Measurements from ENCODE around the gene DNMBP.

The DNMBP gene

DNA sequence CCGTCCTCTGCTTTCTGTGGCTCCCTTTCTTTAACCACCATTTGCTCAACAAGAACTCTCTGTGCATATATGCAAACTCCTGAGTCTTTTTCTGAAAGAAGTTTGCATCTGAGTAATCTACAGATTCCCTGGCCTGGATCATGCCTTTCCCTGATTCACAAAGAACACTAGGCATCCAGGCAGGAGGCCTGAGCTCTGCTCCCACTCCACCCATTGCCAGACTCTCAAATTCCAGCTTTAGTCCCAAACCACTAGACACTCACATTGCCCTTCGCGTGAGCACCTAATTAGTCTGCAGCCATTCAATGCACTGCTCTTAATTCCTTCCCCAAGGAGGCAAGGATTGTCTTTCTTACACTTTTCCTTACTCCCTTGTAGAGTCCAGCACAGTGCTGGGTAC lies 166.4 kb downstream of the DNMBP start:
- in situ Hi-C loops (cut with MboI; ENCODE audit: low sequenced_read_pairs) = loop anchor here (10.0 to 25.0 kb wide), 2 partner anchors 201 to 394 kb away; partner anchors contain the start of gene CHUK

DNA sequence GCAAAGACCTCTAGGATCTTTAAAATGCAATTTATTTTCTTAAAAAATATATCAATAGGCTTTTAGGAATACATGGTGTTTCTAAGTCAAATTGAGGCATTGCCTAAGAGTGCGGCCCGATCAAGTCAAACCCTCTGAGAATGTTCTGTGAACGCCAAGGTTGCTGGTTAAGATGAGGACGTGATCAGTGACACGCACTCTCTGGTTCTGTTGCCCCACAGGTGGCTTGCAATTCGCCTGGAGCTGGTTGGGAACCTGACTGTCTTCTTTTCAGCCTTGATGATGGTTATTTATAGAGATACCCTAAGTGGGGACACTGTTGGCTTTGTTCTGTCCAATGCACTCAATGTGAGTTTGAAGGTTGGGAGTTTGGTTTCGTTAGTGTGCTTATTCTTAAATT lies 168.0 kb downstream of the DNMBP start:
- in situ Hi-C loops (cut with MboI; ENCODE audit: low sequenced_read_pairs) = loop anchor here (10.0 to 25.0 kb wide), 2 partner anchors 203 to 396 kb away; partner anchors contain the start of gene CHUK

DNA sequence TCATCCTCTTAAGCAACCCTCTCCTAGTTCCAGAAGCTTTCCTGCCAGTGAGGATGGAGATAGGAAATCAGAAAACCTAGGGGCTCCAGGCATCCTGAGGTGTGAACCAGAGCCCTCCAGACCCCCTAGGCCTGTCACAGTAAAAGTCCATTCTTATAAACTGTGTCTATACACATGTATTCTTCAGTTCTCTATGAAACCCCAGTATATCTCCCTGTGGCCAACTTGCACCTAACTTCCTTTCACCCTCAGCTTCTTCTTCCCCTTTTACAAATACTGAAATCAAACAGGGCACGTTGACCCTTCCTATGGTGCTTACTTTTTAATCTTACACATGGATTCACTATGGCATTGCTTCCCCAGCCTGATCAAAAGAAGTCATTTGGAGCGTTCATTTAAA lies 168.9 kb downstream of the DNMBP start:
- in situ Hi-C loops (cut with MboI; ENCODE audit: low sequenced_read_pairs) = loop anchor here (10.0 to 25.0 kb wide), 2 partner anchors 204 to 396 kb away; partner anchors contain the start of gene CHUK

DNA sequence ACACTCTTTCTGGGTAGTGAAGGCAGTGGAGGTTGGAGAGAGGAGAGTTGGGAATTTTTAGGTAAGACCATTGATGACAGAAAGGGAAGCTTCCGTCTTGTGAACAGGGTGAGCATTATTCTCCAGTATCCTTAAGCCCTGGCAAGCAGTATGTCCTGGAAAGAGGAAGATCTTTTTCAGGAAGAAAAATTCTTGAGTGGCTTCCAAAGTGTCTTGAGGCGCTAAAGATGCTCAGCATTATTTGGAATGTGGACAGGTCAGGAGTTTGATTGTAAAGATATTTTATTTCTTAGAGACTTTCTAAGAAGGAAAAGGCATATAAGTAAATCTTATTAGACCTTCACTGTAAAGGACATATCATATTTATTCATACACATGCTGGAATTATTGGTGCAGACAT lies 173.0 kb downstream of the DNMBP start:
- in situ Hi-C loops (cut with MboI; ENCODE audit: low sequenced_read_pairs) = loop anchor here (25.0 kb wide), 1 partner anchor 401 kb away; the partner anchor contains the start of gene CHUK

DNA sequence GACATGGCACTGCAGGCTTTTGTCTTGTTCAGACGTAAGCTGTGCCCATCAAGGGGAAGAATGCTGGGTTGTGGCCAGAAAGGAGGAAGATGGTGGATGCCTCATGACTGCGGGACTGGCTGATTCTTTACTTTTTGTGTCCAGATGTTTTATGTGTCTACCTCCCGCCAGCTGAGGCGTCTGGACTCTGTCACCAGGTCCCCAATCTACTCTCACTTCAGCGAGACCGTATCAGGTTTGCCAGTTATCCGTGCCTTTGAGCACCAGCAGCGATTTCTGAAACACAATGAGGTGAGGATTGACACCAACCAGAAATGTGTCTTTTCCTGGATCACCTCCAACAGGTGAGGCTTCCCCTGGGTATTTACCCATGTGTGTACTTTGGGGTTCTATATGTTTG lies 173.8 kb downstream of the DNMBP start:
- in situ Hi-C loops (cut with MboI; ENCODE audit: low sequenced_read_pairs) = loop anchor here (25.0 kb wide), 1 partner anchor 401 kb away; the partner anchor contains the start of gene CHUK

DNA sequence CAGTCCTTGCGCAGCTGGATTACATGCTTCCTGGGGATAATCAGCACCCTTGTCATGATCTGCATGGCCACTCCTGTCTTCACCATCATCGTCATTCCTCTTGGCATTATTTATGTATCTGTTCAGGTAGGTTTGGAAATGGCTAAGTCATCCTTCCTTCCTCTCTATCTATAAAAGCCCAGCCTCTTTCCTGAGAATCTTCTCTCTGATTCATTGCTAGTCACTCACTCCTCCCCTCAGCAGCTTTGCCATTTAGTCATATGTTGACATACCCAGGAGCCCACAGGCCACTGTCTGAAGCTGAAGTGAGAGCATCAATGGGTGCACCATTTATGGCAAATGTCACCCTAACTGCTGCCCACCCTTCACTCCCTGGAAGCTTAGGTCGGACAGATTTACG lies 175.3 kb downstream of the DNMBP start:
- in situ Hi-C loops (cut with MboI; ENCODE audit: low sequenced_read_pairs) = loop anchor here (25.0 kb wide), 1 partner anchor 403 kb away; the partner anchor contains the start of gene CHUK

DNA sequence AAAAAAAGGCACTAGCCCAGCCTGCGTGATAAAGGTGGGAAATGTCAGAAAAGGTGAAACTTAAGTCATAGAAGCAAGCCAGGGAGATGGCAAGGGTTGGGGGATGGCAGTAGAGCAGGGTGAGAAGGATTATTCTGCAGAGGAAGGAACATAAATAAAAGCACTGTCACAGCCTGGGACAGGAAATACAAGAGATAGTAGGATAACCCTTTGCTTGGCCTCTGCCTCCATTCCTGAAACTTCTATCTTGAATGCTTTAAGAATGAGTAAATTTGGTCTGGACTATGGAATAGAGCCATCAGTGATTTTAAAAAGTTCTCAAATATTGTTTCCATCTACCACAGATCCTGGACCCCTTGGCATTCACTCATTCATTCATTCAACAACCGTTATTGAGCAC lies 177.3 kb downstream of the DNMBP start:
- in situ Hi-C loops (cut with MboI; ENCODE audit: low sequenced_read_pairs) = loop anchor here (25.0 kb wide), 1 partner anchor 405 kb away; the partner anchor contains the start of gene CHUK

DNA sequence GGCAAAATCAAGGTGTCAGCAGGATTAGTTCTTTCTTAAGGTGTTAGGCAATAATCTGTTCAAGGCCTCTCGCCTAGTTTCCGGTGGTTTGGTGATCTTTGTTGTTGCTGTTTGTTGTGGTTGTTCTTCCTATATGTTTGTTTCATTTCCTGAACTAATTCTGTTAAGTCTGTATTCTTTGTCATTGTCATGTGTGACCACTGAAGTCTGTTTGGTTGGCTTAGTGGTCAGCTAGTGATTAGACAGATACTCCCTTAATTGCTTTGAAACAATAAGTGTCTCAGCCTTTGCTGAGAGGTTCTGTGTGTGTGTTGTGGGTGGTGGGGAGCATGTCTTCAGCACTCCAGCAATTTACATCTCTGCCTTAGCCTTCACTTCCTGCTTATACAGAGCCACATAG lies 181.3 kb downstream of the DNMBP start:
- in situ Hi-C loops (cut with MboI; ENCODE audit: low sequenced_read_pairs) = loop anchor here (25.0 kb wide), 1 partner anchor 409 kb away; the partner anchor contains the start of gene CHUK

DNA sequence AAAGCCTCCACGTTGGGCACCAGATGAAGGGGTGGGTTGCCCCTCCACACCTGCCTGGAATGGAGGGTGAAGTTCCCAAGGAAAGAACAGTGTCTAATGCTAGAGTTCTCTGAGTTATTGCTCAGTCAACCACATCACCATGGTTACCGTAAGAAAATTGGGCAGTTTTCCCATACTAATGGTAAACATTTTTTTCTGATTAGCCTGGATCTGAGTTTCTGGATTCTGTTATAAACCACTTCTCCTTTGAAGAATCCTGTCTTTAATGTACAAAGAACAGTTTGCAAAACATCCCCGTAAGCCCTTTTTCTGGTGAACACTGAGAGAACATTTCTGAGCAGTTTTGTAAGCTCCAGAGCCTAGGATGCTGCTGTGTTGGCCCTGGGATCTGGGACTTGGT lies 181.8 kb downstream of the DNMBP start:
- in situ Hi-C loops (cut with MboI; ENCODE audit: low sequenced_read_pairs) = loop anchor here (25.0 kb wide), 1 partner anchor 409 kb away; the partner anchor contains the start of gene CHUK
